TTC549 (cell line): ENCODE data around the gene SCUBE1.

Experiments
- FAIRE-seq: peaks from 2 replicates; lab custom pipeline; 2012; peaks lifted over from hg19 to GRCh38; lab: Jason Lieb, UNC

SCUBE1 gene

DNA sequence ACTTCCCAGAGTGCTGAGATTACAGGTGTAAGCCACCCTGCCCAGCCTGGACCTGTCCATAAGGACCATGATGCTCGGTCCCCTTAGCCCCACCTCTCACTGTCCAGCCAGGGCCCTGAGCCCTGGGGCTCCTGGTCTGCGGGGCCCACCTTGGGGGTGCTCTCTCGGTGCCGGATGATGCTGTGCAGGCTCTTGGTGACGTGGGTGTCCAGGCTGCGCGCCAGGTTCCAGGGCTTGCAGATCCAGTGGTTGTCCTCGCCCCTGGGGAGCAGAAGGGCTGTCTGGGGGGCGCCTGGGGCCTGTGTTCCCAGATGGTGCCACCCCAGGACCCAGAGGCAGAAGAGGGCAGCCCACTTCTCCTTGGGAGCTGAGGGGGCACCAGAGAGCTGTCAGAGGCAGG lies 169.6 kb downstream of the SCUBE1 start:
- no peak for FAIRE-seq

DNA sequence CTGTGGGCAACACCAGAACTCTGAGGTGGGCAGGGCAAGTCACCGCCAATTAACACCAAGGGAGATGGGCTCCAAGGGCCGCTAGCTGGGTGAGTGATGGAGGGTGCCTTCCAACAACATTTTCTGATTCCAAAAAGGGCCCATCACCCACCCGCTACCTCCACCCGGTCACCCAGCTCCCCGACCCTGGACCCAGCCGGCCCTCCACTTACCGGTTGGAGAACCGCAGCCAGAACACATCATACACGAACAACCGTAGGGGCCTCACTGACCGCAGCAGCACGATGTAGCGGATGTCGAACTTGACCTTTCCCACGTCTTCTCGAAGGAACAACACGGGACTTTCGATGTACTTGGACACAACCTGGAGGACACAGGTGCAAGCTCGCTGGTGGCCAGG lies 171.0 kb downstream of the SCUBE1 start:
- FAIRE-seq = no peak

DNA sequence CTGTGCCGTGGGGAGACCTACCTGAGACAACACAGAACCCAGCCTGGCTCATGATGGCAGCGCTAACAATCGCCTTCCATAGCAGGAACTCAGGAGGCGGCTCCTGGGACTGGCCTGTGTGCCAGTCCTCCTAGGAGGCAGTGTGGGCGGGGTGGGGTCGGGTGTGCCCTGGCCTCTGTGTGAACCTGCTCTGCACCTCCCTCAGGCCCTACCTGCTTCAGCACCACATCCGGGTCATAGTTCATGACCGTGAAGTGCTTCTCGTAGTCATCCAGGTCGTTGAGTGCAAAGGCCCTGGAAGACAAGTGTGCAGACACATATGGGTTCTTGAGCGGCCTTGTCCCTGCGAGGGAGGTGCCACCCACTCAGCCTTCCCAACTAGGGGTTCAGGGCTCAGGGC lies 171.6 kb downstream of the SCUBE1 start:
- FAIRE-seq = no peak

DNA sequence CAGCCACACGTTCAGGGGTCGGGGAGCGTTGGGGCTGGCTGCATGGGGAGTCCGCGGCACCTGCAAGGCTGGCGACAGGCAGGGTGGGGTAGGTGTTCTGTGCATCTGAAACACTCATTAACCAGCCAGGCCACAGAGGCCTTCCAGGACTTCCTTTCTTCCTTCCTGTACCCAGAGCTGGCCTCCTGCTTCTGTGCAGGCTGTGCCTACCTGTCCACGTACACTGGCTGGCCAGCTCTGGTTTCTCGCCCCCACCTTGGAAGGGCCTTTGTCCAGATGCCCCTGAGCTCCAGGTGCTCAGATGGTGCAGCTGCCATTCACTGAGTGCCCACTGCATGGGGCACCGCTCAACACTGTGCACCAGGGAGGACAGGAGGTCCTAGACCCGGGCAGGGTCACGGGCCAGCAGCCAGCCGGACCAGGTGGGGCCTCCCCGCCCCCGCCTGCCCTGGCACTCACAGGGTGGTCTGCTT lies 172.1 kb downstream of the SCUBE1 start:
- FAIRE-seq = no peak

DNA sequence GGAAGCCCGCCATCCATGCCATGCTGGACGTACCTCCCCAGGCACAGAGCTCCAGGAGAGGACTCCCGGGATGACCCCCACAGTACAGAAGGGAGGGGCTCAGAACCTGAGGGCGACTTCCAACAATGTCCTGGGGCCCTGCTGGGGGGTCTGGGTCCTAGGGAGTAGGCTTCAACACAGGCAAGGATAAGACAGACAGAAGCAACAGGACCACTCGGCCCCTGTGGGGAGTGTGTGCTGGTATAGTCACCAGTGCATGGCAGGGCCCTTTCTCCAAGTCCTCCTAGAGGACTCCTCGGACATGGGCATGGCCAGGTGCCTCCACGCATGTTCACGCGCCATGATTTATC lies 173.1 kb downstream of the SCUBE1 start:
- no peak for FAIRE-seq

DNA sequence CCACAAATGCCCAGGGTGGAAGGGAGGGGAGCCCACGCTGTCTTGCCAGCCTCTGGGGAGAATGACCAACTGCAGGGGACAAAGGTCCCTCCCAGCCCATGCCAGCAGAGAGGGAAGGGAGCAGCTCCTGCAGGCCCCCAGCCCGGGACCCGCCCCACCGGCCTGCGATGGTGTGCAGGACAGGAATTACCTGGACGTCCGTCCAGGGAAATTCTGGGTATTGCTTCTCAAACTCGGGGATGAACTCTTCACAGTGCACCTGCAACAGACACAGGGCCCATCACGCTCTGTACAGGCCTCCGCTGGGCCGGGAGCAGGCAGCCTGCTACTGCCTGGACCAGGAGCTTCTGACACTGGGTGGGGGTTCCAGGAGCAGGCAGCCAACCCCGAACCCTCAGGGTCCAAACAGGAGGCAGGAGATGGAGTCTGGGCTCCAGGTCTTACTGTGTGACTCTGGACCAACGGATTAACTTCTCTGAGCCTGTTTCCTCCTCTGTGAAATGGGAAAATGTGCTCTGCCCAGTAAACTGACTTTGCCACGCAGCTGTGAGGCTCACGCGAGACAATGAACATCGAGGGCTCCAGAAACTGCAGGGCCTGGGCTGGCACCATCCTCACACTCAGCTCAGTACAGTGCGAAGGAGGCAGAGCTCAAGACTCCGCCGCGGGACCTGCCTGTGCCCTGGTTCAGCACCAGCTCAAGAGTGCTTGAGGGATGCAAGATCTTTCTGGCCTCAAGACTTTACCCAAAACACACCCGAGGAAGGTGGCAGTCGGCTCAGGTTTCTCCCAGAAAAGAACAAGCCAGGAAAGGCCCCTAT lies 173.7 kb downstream of the SCUBE1 start:
- FAIRE-seq = no peak

DNA sequence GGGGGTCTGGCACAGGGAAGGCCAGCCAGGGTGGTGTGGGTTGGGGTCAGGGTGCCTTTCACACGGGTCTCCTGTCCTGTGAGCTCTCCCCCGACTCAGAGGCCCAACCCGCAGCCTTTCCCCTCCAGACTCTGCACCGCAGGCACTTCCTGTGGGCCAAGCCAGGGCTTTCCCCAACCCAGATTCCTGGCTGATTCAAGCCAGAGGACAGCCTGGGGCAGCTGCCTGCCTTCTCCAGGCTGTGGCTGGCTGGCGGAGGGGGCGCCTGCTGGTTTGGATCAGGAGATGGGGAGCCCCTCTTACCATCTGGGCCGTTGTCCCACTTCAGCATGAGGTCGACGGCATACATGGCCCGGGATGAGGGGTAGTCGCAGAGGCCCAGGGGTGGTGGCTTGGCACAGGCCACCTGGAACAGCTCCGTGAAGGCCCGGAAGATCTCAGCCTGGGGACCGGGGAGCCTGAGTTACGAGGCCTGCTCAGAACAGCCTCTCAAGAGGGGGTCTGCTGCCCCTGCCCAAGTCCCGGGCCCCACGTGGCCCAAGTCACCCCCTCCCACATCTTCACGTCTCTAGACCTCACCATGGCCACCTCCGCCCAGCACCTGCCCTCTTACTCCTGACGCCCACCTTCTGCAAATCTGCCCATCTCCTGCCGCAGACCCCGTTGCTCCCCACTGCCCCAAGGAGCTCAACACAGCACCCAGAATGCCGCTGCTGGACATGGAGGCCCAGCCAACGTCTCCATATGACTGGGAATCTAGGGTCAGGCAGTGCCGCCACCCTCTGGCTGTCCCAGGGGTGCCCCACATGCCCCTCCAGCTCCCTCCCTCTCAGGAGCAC lies 174.5 kb downstream of the SCUBE1 start:
- no peak for FAIRE-seq

DNA sequence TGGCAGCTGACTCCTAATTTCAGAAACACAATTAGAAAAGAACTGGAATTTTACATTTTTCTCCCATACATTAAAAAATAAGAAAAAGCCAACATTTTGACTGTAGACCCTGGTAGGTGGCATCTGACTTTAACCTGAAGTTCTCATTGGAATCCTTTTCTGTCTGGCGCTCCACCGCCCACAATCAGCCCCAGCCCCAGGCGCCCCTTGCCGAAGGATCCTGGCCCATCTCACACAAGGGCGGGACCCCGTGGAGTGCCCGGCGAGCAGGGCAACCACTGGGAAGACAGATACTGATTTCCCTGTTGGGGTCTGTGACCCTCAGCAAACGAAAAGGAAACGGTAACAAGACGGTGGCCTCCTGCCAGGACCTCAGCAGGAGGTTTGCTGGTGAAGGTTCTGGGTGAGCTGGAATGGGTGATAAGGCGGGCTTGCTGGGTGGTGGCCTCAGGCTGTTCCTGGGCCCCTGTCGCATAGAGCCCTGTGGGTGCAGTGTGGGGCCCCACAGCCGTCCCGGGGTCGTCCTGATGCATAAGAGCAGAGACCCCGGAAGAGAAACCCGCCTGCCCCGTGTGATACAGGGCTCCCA lies 176.1 kb downstream of the SCUBE1 start:
- no peak for FAIRE-seq

DNA sequence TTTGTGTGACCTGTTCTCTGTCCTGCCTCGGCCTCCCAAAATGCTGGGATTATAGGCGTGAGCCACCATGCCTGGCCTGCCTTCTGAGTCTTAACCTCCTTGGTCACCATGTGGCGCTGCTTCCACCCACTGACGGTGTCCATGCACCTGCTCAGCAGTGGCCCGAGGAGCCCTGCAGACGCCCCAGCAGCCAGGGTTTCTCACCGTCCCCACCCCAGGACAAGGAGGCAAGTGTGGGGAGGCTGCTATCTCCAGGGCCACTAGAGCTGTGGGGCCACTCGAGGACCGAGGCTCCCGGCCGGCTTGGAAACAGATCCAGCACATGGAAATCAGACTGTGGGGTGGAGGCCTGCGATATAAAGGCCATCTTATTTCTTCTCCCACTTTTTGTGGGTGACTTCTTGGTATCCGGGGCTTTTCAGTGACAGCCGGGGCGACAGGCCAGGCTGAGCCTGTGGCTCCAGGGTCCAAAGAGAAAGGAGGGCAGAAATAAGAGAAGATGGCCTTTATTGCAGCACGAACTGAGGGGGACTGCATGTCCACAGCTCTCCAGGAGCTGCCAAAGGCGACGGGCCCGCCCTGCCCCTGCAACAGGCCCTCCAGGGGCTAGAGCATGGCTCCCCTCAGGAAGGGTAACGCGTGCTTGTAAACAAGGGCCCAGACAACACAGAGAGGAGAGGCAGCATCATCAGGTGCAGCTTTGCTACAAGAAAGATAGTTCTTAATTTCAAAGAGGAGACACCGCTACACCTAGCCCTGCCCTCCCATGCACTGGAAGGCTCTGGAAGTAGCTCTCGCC lies 176.8 kb downstream of the SCUBE1 start:
- FAIRE-seq = no peak

DNA sequence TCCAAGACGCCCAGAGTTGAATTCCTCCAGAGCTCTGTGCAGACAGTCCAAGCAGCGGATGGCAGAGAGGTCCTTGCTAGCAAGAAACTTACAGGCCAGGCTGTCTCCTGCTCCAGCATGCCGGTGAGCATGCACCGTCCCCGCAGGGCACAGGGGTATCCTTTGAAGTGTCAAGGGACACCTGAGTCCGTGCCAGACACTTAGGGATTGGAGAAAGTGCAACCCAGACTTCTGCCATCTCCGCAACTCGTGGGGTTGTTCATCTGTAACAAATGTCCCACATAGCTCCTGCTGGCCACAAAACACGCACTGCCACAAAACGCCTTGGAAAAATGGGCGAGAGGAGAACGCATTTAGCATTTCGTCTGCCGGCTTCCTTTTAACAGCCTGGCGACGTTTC lies 178.5 kb downstream of the SCUBE1 start:
- no peak for FAIRE-seq

DNA sequence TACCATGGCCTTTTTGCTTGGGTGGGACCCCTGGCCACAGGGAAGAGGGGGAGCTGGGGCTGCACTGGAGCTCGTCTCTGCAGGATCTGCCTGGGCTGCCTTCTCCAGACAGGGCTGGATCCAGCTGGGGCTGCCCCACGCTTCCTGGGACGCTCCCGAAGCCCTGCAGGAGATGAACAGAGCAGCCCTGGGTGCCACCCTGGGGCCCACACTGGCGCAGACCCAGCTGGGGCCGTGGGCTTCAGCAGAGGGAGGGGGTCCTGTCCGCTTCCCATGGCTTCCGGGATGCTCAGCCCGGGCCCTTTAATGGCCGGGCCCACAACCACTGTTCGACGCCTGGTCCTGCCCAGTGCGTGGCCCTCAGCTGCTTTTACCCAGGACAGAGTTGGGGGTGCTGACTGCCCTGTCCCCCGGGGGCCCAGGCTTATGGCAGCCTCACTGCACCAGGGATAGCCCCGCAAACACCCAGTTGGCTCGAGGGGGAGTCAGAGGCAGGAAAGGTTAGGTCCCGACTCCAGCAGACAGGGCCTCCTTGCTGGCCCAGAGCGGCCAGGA lies 179.9 kb downstream of the SCUBE1 start:
- no peak for FAIRE-seq

DNA sequence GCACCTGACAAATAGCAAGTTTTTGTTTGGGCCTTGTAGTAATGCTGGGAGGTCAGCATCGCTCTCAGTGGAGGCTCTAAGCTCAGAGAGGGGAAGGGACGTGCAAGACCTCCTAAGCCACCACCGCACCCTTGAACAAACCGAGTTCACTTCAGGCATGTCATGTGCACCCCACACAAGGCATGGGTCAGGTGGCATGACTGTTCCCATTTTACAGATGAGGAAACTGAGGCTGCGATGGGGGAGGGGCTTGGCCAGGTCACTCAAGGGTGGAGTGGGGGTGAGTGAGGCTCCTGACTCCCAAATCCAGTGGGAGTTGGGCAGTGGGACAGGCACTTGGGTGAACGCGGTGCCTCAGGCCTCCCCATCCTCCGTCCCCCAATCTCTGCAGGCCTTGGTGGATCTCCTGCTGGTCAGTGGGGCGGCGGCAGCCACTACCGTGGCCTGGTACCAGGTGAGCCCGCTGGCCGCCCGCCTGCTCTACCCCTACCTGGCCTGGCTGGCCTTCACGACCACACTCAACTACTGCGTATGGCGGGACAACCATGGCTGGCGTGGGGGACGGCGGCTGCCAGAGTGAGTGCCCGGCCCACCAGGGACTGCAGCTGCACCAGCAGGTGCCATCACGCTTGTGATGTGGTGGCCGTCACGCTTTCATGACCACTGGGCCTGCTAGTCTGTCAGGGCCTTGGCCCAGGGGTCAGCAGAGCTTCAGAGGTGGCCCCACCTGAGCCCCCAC lies 180.6 kb downstream of the SCUBE1 start:
- no peak for FAIRE-seq

DNA sequence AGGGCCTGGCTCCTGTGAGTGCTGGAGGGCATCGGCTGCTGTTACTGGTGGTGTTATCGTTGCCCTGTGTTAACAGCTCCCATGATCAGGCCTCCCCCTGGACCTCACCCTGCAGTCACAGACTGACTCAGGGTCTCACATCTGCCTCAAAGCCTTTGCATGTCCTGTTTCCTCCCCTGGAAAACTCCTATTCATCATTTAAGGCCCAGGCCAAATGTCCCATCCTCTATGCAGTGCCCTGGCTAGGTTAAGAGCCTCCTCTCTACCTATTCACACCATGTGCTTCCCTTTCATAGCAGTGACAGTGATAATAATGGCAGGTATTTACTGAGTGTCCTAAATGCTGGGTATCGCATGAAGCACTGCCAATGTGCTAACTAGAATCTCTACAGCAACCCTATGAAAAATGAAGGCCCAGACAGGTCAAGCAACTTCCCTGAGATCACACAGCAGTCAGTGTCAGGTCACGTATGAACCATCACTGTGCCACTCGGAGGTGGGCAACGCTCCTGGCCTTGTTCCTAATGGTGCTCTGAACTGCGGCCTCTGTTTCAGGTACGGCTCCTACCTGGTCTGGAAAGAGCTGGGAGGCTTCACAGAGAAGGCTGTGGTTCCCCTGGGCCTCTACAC lies 182.6 kb downstream of the SCUBE1 start:
- FAIRE-seq = no peak

DNA sequence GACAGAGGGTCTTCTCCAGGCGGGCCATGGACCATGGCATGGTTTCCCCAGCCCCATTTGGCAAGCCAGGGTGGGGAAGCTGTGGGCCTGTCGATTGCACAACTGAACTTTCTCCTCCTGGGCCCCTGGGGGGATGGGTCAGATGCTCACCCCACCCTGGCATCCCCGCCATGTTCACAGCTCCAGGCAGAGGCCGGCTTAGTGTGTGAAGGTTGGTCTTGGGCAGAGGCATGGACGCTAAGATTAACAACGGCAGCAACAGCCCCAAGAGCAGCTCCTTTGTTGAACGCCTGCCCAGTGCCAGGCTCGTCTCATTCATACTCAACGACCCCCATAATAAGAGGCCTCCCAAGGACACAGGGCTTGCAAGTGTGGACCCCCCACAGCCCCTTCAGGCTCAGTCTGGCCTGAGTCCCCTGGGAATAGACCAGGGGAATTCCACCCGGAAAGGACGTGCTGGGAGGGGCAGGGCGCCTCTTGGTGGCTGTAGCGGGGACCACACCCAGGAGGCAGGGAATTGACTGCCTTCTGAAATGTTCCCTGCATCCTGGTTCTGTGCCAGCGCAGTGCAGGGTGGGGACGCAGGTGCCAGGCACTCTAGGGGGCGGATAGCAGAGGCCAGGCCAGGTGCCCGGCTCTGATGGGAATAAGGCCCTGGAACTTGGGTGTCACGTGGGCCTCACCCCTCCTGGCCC lies 183.5 kb downstream of the SCUBE1 start:
- no peak for FAIRE-seq

DNA sequence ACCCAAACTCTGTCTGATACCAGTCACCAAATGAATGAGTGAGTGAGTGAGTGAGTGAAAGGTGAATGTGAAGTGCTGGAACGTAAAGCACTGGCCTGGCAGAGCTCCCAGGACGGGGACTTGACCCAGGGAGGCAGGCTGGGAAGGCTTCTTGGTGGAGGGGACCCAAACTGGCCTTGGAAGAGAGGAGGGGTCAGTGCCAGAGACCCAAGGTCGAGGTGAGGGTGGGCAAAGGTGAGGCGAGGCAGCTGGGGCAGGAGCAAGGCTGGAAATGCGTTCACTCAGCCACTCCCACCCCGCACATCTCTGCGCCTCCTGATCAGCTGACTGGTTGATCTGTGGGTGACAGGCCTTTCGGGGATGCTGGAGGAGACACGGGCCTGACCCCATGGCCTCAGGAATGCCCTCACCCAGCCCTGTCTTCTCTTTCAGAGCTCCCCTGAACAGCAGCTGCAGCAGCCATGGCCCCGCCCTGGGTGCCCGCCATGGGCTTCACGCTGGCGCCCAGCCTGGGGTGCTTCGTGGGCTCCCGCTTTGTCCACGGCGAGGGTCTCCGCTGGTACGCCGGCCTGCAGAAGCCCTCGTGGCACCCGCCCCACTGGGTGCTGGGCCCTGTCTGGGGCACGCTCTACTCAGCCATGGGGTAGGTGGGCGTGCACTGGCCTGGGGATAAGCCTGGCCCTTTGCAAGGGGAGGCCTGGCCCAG lies 184.2 kb downstream of the SCUBE1 start:
- no peak for FAIRE-seq

DNA sequence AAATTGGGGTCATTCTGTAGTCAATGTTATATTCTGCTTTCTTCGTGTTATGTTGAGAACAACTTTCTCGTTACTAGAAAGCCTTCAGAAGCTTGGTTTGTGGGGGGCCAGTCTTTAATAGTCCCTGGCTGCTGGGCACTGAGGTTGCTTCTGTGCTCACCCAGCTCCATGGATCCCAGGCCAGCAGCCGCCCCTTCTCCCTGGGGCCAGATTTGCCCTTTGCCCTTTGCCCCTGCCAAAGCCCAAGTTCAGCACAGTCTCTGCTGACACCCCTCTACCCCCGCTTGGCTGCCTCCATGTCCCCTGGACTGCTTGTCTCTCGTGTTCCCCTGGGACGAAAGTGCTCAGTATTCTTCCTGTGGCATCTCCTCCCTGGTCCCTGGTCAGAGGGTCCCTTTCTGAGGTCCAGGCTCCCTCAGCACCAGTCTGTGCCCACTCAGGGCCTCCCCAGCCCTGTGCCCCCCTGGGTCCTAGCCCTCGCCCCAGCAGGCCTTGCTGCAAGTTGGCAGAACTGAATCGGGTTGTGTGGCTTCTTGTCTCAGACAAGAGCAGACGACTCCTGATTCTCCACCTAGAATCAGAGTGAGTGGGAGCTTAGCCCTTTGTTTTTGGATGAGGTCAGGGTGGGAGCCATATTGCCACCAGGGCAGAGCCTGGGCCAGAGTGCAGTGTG lies 185.2 kb downstream of the SCUBE1 start:
- no peak for FAIRE-seq

DNA sequence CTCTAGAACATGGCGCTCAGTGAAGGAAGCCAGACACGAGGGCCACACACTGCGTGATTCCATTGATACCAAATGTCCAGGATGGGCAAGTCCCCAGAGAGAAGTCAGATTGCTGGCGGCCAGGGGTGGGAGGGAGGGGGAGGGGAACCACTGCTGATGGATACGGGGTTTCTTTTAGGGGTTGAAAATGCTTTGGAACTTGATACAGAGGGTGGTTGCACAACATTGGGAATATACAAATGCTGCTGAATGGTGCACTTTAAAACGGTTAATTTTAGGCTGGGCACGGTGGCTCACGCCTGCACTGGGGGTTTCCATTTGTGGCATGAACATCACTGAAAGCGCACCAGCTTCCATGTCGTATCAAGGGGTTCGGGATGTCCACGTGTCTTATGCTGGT lies 186.8 kb downstream of the SCUBE1 start:
- FAIRE-seq = no peak

DNA sequence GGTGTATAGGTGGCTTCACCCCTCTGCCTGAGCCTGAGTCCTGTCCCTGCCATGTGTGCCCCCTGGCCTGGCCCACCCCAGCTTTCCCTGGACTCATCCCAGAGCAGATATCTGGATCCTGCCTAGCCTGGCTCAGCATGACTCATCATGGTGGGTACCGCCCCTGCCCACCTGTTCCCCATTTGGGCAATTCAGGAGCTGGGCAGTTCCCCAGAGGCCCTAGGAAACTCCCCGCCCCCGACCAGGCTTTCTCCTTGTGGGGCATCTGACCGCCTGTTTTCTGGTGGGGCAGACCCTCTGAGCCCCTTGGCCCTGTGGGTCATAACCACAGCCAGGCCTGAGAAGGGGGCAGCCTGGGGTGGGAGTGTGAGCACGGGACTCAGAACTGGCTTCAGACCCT lies 187.4 kb downstream of the SCUBE1 start:
- no peak for FAIRE-seq
